ENCODE measurements around the gene HTRA3.

- TF ChIP-seq CTCF (IDR thresholded peaks at IDR 0.05), result no peak
- no peak for TF ChIP-seq NR2C2 (CRISPR knock-in tag; IDR thresholded peaks at IDR 0.05)
- TF ChIP-seq E2F1 (CRISPR knock-in tag; IDR thresholded peaks at IDR 0.05), result no peak
- TF ChIP-seq STAT6 (CRISPR knock-in tag; conservative IDR thresholded peaks at IDR 0.05; ENCODE audit: low read depth), result no peak
- TF ChIP-seq SP1 (CRISPR knock-in tag; conservative IDR thresholded peaks at IDR 0.05), result no peak
- TF ChIP-seq JUN (CRISPR knock-in tag; IDR thresholded peaks at IDR 0.05), result no peak
- TF ChIP-seq KAT7 (CRISPR knock-in tag; IDR thresholded peaks at IDR 0.05; ENCODE audit: borderline replicate concordance), result no peak
- TF ChIP-seq ZNF121 (CRISPR knock-in tag; IDR thresholded peaks at IDR 0.05), result no peak
These were observed 47.4 kb downstream of the HTRA3 start for GRCh38 chr4:8316911-8317351.
